H9 (cell line): ENCODE measurements around the gene PRPF18. TPM values are rescaled to one million over a fixed set of nuclear protein-coding genes. Genes with fewer than 3 reads are reported as not detected.
A peak's percentile ranks its signal among the peaks of the same experiment; 100 is the strongest.

Experiments
- DNase-seq: peaks from one replicate; pipeline ENCODE4 v3.0.0-alpha.2; 2017
- H2AFZ ChIP-seq: one replicate; pipeline ENCODE4 v1.6.1; 2013; ENCODE audit warnings: mild to moderate bottlenecking, low read length, control low read depth, moderate library complexity
- H2AK5ac ChIP-seq: 2 replicates; pipeline ENCODE4 v1.6.1; 2013; ENCODE audit warnings: low read length, control low read depth, mixed read lengths; ENCODE audit not compliant: insufficient read length
- H2BK120ac ChIP-seq: one replicate; pipeline ENCODE4 v1.6.1; 2013; ENCODE audit warnings: low read depth, mild to moderate bottlenecking, low read length, control low read depth, inconsistent platforms; ENCODE audit not compliant: poor library complexity, severe bottlenecking
- H2BK12ac ChIP-seq: 2 replicates; pipeline ENCODE4 v1.6.1; 2013; ENCODE audit warnings: low read length, control low read depth, mixed read lengths, low read depth; ENCODE audit not compliant: insufficient read length
- H2BK15ac ChIP-seq: 2 replicates; pipeline ENCODE4 v1.6.1; 2013; ENCODE audit warnings: low read depth, low read length, control low read depth
- H2BK20ac ChIP-seq: one replicate; pipeline ENCODE4 v1.6.1; 2013; ENCODE audit warnings: low read depth, mild to moderate bottlenecking, low read length, control low read depth, inconsistent platforms; ENCODE audit not compliant: poor library complexity, severe bottlenecking
- H2BK5ac ChIP-seq: 2 replicates; pipeline ENCODE4 v1.6.1; 2013; ENCODE audit warnings: low read length, control low read depth, mixed read lengths; ENCODE audit not compliant: insufficient read length
- H3K14ac ChIP-seq: 2 replicates; pipeline ENCODE4 v1.6.1; 2013; ENCODE audit warnings: low read length, control low read depth; ENCODE audit not compliant: insufficient read depth
- H3K18ac ChIP-seq: 2 replicates; pipeline ENCODE4 v1.6.1; 2013; ENCODE audit warnings: low read depth, mild to moderate bottlenecking, mixed read lengths, low read length, control low read depth; ENCODE audit not compliant: insufficient read length
- H3K23ac ChIP-seq: 2 replicates; pipeline ENCODE4 v1.6.1; 2013; ENCODE audit warnings: low read length, control low read depth, mixed read lengths, low read depth; ENCODE audit not compliant: insufficient read length
- H3K23me2 ChIP-seq: 2 replicates; pipeline ENCODE4 v1.6.1; 2013; ENCODE audit warnings: low read depth, mild to moderate bottlenecking, mixed read lengths, low read length, control low read depth; ENCODE audit not compliant: insufficient read length, poor library complexity, severe bottlenecking
- H3K27ac ChIP-seq: 2 replicates; pipeline ENCODE4 v1.5.1; 2013; ENCODE audit warnings: low read length, control low read depth, mixed read lengths, low read depth; ENCODE audit not compliant: insufficient read length
- H3K27me3 ChIP-seq: 2 replicates; pipeline ENCODE4 v1.6.1; 2013; ENCODE audit warnings: low read length, control low read depth, inconsistent platforms; ENCODE audit not compliant: insufficient read depth
- H3K4ac ChIP-seq: 2 replicates; pipeline ENCODE4 v1.6.1; 2013; ENCODE audit warnings: low read depth, mild to moderate bottlenecking, control low read depth, inconsistent platforms, low read length, moderate library complexity
- H3K4me1 ChIP-seq: 2 replicates; pipeline ENCODE4 v1.6.1; 2013; ENCODE audit warnings: low read length, control low read depth, inconsistent platforms; ENCODE audit not compliant: insufficient read depth
- H3K4me2 ChIP-seq: 2 replicates; pipeline ENCODE4 v1.6.1; 2013; ENCODE audit warnings: low read length, control low read depth, mixed read lengths; ENCODE audit not compliant: insufficient read length, insufficient read depth
- H3K56ac ChIP-seq: 2 replicates; pipeline ENCODE4 v1.6.1; 2013; ENCODE audit warnings: low read depth, mild to moderate bottlenecking, mixed read lengths, low read length, control low read depth; ENCODE audit not compliant: insufficient read length
- H3K79me1 ChIP-seq: 2 replicates; pipeline ENCODE4 v1.6.1; 2013; ENCODE audit warnings: low read depth, mild to moderate bottlenecking, moderate library complexity, low read length, control low read depth, inconsistent platforms; ENCODE audit not compliant: insufficient read depth, poor library complexity, severe bottlenecking
- H3K79me2 ChIP-seq: 2 replicates; pipeline ENCODE4 v1.6.1; 2013; ENCODE audit warnings: low read length, control low read depth, inconsistent platforms; ENCODE audit not compliant: insufficient read depth
- H3K9ac ChIP-seq: 2 replicates; pipeline ENCODE4 v1.6.1; 2013; ENCODE audit warnings: low read length, control low read depth, mixed read lengths; ENCODE audit not compliant: insufficient read length; ENCODE audit errors: extremely low read depth
- H3K9me3 ChIP-seq: one replicate; pipeline ENCODE4 v1.6.1; 2013; ENCODE audit warnings: low read depth, low read length, inconsistent platforms; ENCODE audit not compliant: control insufficient read depth
- H3T11ph ChIP-seq: one replicate; pipeline ENCODE4 v1.6.1; 2013; ENCODE audit warnings: mild to moderate bottlenecking, low read length, control low read depth, inconsistent platforms
- H4K20me1 ChIP-seq: one replicate; pipeline ENCODE4 v1.6.1; 2013; ENCODE audit not compliant: control insufficient read depth, insufficient read length, insufficient read depth
- H4K5ac ChIP-seq: 2 replicates; pipeline ENCODE4 v1.6.1; 2013; ENCODE audit warnings: low read depth, mild to moderate bottlenecking, mixed read lengths, low read length, control low read depth; ENCODE audit not compliant: insufficient read length
- H4K8ac ChIP-seq: replicated peaks from 2 replicates; pipeline ENCODE4 v1.6.1; 2013; ENCODE audit warnings: low read length, control low read depth, mixed read lengths, low read depth; ENCODE audit not compliant: insufficient read length
- H4K91ac ChIP-seq: 2 replicates; pipeline ENCODE4 v1.6.1; 2013; ENCODE audit warnings: low read depth, mild to moderate bottlenecking, moderate library complexity, mixed read lengths, low read length, control low read depth; ENCODE audit not compliant: insufficient read length
- H3K27ac Mint-ChIP-seq, 3 experiments: 2 replicates in 2 of 3; 3 replicates in 1 of 3; pipeline ENCODE4 v1.8.0; 2020 to 2021; ENCODE audit warnings: mixed read lengths in 3 of 3, mild to moderate bottlenecking in 1 of 3, moderate library complexity in 1 of 3
- H3K27me3 Mint-ChIP-seq: 2 replicates; pipeline ENCODE4 v1.8.0; 2021; ENCODE audit warnings: low read depth, mild to moderate bottlenecking, moderate library complexity, mixed read lengths
- H3K36me3 Mint-ChIP-seq, 3 experiments: 2 replicates in 2 of 3; 3 replicates in 1 of 3; pipeline ENCODE4 v1.8.0; 2020 to 2021; ENCODE audit warnings: low read depth in 3 of 3, mixed read lengths in 3 of 3; ENCODE audit not compliant: insufficient read depth in 1 of 3
- H3K4me1 Mint-ChIP-seq, 2 experiments: 2 replicates each; pipeline ENCODE4 v1.8.0; 2020; ENCODE audit warnings: mixed read lengths in 2 of 2
- H3K4me3 Mint-ChIP-seq, 2 experiments: 2 replicates in 1 of 2; 3 replicates in 1 of 2; pipeline ENCODE4 v1.8.0; 2020 to 2021; ENCODE audit warnings: mild to moderate bottlenecking in 2 of 2, mixed read lengths in 2 of 2, moderate library complexity in 1 of 2
- H3K9me3 Mint-ChIP-seq, 2 experiments: 2 replicates in 1 of 2; 3 replicates in 1 of 2; pipeline ENCODE4 v1.8.0; 2020; ENCODE audit warnings: mild to moderate bottlenecking in 2 of 2, mixed read lengths in 2 of 2, moderate library complexity in 1 of 2
- CTCF ChIP-seq: fragments of 200-600 bp; sonication (generic); conservative IDR thresholded peaks from 3 replicates; pipeline ENCODE4 v1.8.0; 2021; ENCODE audit warnings: antibody characterized with exemption, mild to moderate bottlenecking
- WGBS: extraction: QIAGEN DNeasy Blood & Tissue Kit; methylation state at CpG from one replicate; pipeline ENCODE4 v1.1.7; 2013; ENCODE audit warnings: missing lambda C conversion rate, low lambda C conversion rate, mixed read lengths; ENCODE audit not compliant: insufficient read length; ENCODE audit errors: extremely low coverage; 5-methylcytosine and 5-hydroxymethylcytosine counted together
- total RNA-seq: library from RNA; stranded (reverse); gene quantifications from 2 replicates; pipeline ENCODE4 v1.2.1, GENCODE V29; 2021

Gene PRPF18
- total RNA-seq, 1 experiment from 2014 or later, result 17.1 TPM

GRCh38 chr10:13671904-13672303 is 85.1 kb downstream of the PRPF18 start:
- Histone ChIP-seq H4K91ac (no peak overlapping the region), H3K4ac (no peak overlapping the region), H2BK120ac (no peak overlapping the region), H3K79me2 (no peaks in the 10 kb centered on the region), H4K8ac (no peak overlapping the region), H3K27ac (no peak overlapping the region), H2BK20ac (no peak overlapping the region), H3K9me3 (no peaks in the 10 kb centered on the region), H3K23me2 (no peaks in the 10 kb centered on the region), H3K4me2 (no peak overlapping the region), H2BK15ac (no peak overlapping the region), H3K4me1 (peaks cover 8% of the 10 kb centered on the region; the same call in 1 of the 2 replicates), H3K23ac (no peak overlapping the region), H2AFZ (no peak overlapping the region), H3K18ac (no peak overlapping the region), H3K14ac (no peak overlapping the region), H4K20me1 (no peaks in the 10 kb centered on the region), H3K56ac (no peak overlapping the region), H2BK5ac (no peak overlapping the region), H4K5ac (no peak overlapping the region), H3K79me1 (no peaks in the 10 kb centered on the region), H3K9ac (no peak overlapping the region), H2AK5ac (no peak overlapping the region), H2BK12ac (no peak overlapping the region), H3T11ph (no peak overlapping the region), H3K27me3 (no peaks in the 10 kb centered on the region)
- Mint-ChIP-seq H3K27me3 (no peaks in the 10 kb centered on the region), H3K27ac (peak overlapping the region in 2 of 3 experiments; percentile 70 to 81; a peak in 3 of 7 replicates), H3K4me1 (peaks cover 35 to 40% of the 10 kb centered on the region in 2 experiments), H3K36me3 (peaks cover 10 to 28% (median 22%) of the 10 kb centered on the region in 3 experiments; a peak in 6 of 7 replicates), H3K4me3 (no peak overlapping the region), H3K9me3 (no peaks in the 10 kb centered on the region)
- WGBS, result no CpG with 5 or more reads among the region's 10 CpGs
- TF ChIP-seq CTCF, result no peak
- DNase-seq, result no peak
